ENCODE measurements around the gene JAG1. TPM values are rescaled to one million over a fixed set of nuclear protein-coding genes. Genes with fewer than 3 reads are reported as not detected.

JAG1 gene
- total RNA-seq, 3 donors from 2014 or later, result 87.1 to 104 (median 94.4) TPM

DNA sequence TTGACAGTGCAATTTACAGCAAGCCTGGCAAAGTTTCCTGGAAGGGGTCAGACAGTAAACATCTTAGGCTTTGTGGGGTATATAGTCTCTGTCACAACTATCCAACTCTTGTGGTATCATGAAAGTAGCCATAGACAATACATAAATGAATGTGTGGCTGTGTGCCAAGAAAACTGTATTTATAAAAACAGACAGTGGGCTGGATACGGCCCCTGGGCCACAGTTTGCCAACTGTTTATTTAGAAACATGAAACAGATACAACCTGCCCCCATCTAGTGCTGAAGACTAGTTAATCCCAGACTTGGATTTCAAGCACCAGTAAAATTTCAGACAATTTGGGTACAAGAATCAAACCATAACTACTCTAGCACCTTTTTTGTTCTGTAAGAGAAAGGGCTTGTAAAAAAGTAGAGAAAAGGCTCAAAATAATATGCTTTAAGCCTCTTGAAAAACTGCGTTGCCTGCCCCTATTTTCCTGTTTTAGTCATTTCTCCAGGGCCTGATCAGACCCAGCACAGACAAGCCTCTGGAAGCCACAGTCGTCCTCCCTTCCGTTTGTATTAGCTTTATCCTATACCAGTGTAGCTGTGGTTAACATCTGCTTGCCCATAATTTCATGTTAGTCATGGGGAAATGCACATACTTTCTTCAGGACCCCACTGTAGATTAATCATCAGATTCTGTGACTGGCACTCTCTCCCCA, 30.8 kb downstream of the JAG1 start:
- intact Hi-C loops (cut with DNase I, micrococcal nuclease), result no loop called here
- Histone ChIP-seq H3K4me1 (ENCODE audit: low read depth) (no peaks in the 10 kb centered on the region), H3K36me3 (ENCODE audit: low read depth) (peaks cover 8% of the 10 kb centered on the region), H3K4me3 (no peak overlapping the region), H3K9me3 (no peaks in the 10 kb centered on the region)
- DNase-seq (no peak), ATAC-seq (no peak)
- TF ChIP-seq, protein P1, sequence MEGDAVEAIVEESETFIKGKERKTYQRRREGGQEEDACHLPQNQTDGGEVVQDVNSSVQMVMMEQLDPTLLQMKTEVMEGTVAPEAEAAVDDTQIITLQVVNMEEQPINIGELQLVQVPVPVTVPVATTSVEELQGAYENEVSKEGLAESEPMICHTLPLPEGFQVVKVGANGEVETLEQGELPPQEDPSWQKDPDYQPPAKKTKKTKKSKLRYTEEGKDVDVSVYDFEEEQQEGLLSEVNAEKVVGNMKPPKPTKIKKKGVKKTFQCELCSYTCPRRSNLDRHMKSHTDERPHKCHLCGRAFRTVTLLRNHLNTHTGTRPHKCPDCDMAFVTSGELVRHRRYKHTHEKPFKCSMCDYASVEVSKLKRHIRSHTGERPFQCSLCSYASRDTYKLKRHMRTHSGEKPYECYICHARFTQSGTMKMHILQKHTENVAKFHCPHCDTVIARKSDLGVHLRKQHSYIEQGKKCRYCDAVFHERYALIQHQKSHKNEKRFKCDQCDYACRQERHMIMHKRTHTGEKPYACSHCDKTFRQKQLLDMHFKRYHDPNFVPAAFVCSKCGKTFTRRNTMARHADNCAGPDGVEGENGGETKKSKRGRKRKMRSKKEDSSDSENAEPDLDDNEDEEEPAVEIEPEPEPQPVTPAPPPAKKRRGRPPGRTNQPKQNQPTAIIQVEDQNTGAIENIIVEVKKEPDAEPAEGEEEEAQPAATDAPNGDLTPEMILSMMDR (IDR thresholded peaks at IDR 0.05), result no peak

DNA sequence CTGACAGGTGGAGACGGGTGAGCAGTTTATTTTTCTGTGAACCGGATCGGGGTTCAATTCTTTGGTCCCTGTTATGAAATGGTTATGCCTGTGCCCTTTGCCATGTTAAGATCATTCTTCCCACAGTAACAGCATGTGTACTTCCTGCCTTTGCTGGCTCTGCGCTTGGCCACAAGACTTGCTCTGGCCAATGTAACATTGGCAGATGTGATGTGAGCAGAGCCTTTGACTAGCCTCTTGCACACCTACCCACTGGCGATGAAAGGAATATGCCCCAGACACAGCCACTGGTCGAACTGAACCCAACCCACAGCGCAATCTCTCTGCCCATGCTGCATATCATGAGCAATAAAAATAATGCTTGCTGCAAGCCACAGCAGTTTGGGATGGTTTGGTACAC, 31.9 kb downstream of the JAG1 start:
- intact Hi-C loops (cut with DNase I, micrococcal nuclease), result no loop called here
- Histone ChIP-seq H3K9me3 (no peaks in the 10 kb centered on the region), H3K4me3 (no peak overlapping the region), H3K4me1 (ENCODE audit: low read depth) (peaks cover 9% of the 10 kb centered on the region), H3K36me3 (ENCODE audit: low read depth) (peaks cover 8% of the 10 kb centered on the region)
- ATAC-seq (no peak), DNase-seq (no peak)
- TF ChIP-seq, protein P1 (IDR thresholded peaks at IDR 0.05), result no peak

DNA sequence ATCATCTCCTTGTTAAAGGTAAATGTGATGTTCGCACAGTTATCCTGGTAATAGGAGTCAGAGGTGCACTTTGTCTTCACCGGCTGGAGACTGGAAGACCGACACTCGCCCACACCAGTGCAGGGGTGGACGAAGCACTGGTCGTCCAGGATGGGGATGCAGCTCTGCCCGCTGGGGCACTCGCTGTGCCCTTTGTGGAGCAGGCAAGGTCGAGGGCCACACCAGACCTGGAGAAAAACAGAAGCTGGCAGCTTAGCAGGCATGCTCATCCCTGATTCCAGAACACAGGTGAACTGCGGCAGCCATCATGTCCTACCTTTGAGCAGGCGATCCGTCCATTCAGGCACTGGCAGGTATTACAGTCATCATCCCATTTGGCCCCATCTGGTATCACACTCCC, 32.3 kb downstream of the JAG1 start:
- TF ChIP-seq, protein P1 (IDR thresholded peaks at IDR 0.05), result no peak
- intact Hi-C loops (cut with DNase I, micrococcal nuclease), result no loop called here
- ATAC-seq (no peak), DNase-seq (no peak)
- no peaks in the 10 kb centered on the region for H3K9me3 ChIP-seq
- H3K4me1 ChIP-seq (ENCODE audit: low read depth), result peaks cover 14% of the 10 kb centered on the region
- peaks cover 8% of the 10 kb centered on the region for H3K36me3 ChIP-seq (ENCODE audit: low read depth)
- H3K4me3 ChIP-seq, result no peak overlapping the region

DNA sequence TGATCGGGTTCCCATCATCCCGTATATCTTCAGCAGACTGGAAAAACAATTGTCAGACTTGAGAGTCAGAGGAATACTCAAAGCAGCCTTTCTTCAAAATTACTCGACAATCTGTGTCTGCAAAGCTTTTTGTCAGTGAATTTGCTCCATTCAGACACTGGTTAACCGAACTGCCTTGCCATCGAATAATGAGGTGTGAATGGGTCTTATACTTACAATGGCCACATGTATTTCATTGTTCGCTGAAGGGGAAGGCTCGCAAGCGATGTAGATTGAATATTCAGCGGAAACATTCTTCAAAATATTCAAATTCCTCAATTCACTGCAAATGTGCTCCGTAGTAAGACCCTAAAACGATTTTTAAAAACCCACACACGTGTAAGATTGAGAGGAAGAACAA, 32.9 kb downstream of the JAG1 start:
- TF ChIP-seq, protein P1 (IDR thresholded peaks at IDR 0.05), result no peak
- Histone ChIP-seq H3K36me3 (ENCODE audit: low read depth) (peaks cover 8% of the 10 kb centered on the region), H3K9me3 (no peaks in the 10 kb centered on the region), H3K4me3 (no peak overlapping the region), H3K4me1 (ENCODE audit: low read depth) (peaks cover 18% of the 10 kb centered on the region)
- ATAC-seq (no peak), DNase-seq (no peak)
- intact Hi-C loops (cut with DNase I, micrococcal nuclease), result no loop called here

GRCh38 chr20:10639737-10640556, 33.9 kb downstream of the JAG1 start:
- no peak for ATAC-seq

More at GRCh38 chr20:10639737-10640556, 33.9 kb downstream of the JAG1 start:
- Histone ChIP-seq H3K9me3 (no peaks in the 10 kb centered on the region), H3K36me3 (ENCODE audit: low read depth) (peaks cover 6% of the 10 kb centered on the region), H3K4me1 (ENCODE audit: low read depth) (peaks cover 18% of the 10 kb centered on the region), H3K4me3 (no peak overlapping the region)
- DNase-seq, result no peak
- TF ChIP-seq, protein P1 (IDR thresholded peaks at IDR 0.05), result no peak
- intact Hi-C loops (cut with DNase I, micrococcal nuclease), result no loop called here
